Effector memory CD4-positive, alpha-beta T cell (primary cell): Measurements from ENCODE around the gene ZNF415.
"Not testable (repeated sequence)": the region's sequence is repeated elsewhere in the genome, so short reads cannot be mapped to it uniquely, and the experiment has no call there.

ENCODE experiments used
- DNase-seq, 3 donors: peaks; one replicate each; pipeline ENCODE4 v3.0.0-alpha.2; 2020
- H3K27ac ChIP-seq: 2 replicates; pipeline ENCODE4 v1.7.0; 2013; ENCODE audit warnings: mild to moderate bottlenecking, low read length, moderate library complexity; ENCODE audit not compliant: insufficient read depth, poor library complexity, severe bottlenecking
- H3K27me3 ChIP-seq: replicated peaks from 2 replicates; pipeline ENCODE4 v1.7.0; 2013; ENCODE audit warnings: mild to moderate bottlenecking, low read length; ENCODE audit not compliant: insufficient read depth, control insufficient read depth, poor library complexity, severe bottlenecking
- H3K36me3 ChIP-seq: 2 replicates; pipeline ENCODE4 v1.7.0; 2013; ENCODE audit warnings: mild to moderate bottlenecking, low read length, moderate library complexity; ENCODE audit not compliant: control insufficient read depth, insufficient read depth
- H3K4me1 ChIP-seq: 2 replicates; pipeline ENCODE4 v1.7.0; 2013; ENCODE audit warnings: low read length, mild to moderate bottlenecking; ENCODE audit not compliant: control insufficient read depth, insufficient read depth, poor library complexity, severe bottlenecking
- H3K4me3 ChIP-seq: 2 replicates; pipeline ENCODE4 v1.7.0; 2013; ENCODE audit warnings: low read length, low read depth, mild to moderate bottlenecking; ENCODE audit not compliant: insufficient read depth, poor library complexity, severe bottlenecking
- H3K9me3 ChIP-seq: 2 replicates; pipeline ENCODE4 v1.7.0; 2013; ENCODE audit warnings: mild to moderate bottlenecking, low read length, moderate library complexity; ENCODE audit not compliant: control insufficient read depth

ZNF415 gene

GRCh38 chr19:53103234-53104203 lies 29.2 kb downstream of the ZNF415 start, which contains the start of gene ZNF160:
Gene ZNF160 (minus strand): TSS chr19:53103422. CDS start chr19:53086276, 17,146 bp downstream.
- no peaks in the 10 kb centered on the region for H3K36me3 ChIP-seq
- peak within 1 kb of the TSS; percentile 80 for H3K27ac ChIP-seq
- peaks cover 18% of the 10 kb centered on the region for H3K4me1 ChIP-seq
- no peaks in the 10 kb centered on the region for H3K9me3 ChIP-seq
- peak within 1 kb of the TSS; percentile 85 for H3K4me3 ChIP-seq
- DNase-seq: peak; percentile 97 to 98 (median 98)
- H3K27me3 ChIP-seq: no peaks in the 10 kb centered on the region

DNA sequence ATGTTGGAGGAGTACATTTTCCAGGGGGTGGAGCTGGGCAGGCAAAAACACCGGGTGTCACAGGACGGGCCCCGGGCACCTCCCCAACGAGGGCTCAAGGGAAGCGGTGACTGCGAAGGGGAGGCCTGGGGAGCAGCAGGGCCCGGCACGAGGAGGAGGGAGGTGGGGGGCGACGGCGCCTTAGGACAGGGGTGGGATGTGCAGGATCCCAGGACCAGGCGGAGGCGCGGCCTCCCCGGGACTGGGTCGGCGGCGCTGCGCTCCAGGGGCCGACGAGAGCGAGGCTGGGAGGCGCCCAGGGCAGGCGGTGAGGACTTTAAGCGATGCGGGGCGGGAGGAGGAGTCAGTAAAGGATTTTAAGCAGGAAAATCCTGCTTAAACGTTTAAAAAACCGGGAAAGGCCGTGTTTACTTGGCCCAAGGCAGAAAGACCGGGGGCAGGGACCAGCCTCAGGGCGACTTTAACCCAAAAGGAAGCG lies 29.9 kb downstream of the ZNF415 start:
- peak overlapping the region; percentile 85 for H3K4me3 ChIP-seq
- peak in 2 of 3 donors; percentile 4 to 15 for DNase-seq
- peaks cover 18% of the 10 kb centered on the region for H3K4me1 ChIP-seq
- H3K27me3 ChIP-seq: no peaks in the 10 kb centered on the region
- H3K9me3 ChIP-seq: no peaks in the 10 kb centered on the region
- H3K36me3 ChIP-seq: peaks cover 5% of the 10 kb centered on the region
- peak overlapping the region; percentile 80 for H3K27ac ChIP-seq

DNA sequence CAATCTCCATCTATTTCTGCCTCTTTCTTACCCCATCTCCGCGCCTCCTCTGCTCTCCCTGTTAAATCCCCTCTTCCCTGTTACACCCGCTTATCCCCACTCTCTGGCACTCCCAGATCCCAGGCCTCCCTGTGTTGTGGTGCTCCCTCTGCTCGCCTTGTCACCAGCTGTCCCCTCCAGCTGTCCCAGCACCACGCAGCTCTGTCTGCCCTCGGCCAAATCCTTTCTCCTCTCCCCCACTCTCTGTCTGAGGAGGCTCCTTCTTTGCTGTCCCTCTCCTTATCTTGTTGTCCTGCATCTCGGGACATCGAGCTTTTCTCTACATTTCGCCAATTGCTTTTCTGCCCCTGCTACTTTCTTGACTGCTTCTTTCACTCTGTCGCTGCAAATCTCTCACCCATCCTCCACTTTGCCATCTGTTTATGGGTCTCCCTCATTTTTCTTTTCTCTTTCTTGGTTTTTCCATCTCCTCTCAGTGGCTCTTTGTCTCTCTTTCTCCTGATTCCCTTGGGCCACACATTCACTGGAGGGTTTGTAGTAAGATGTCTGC lies 30.4 kb downstream of the ZNF415 start:
- H3K9me3 ChIP-seq: no peaks in the 10 kb centered on the region
- DNase-seq: no peak
- H3K27ac ChIP-seq: peak overlapping the region; percentile 80
- H3K36me3 ChIP-seq: peaks cover 9% of the 10 kb centered on the region
- H3K4me3 ChIP-seq: peak overlapping the region; percentile 85
- no peaks in the 10 kb centered on the region for H3K27me3 ChIP-seq
- peaks cover 18% of the 10 kb centered on the region for H3K4me1 ChIP-seq

DNA sequence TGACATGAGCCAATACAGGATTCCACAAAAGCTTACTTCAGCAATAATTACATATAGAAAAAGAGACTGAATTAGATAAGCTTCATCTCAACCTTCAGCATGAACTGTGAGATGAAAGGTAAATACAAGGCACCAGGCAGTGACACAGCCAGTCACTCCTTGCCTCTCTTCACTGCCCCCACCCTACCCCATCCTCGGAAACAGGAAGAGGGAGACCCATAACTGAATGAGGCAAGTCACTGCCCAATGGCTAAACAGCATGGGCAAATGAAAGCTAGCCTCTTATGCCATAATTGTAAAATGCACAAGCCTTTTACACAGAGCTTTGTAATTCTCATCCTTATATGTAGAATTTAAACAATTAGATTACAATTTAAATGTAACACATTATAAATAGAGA lies 31.2 kb downstream of the ZNF415 start:
- H3K4me1 ChIP-seq: peaks cover 18% of the 10 kb centered on the region
- no peak overlapping the region for H3K27ac ChIP-seq
- H3K4me3 ChIP-seq: no peak overlapping the region
- H3K36me3 ChIP-seq: peaks cover 9% of the 10 kb centered on the region
- no peaks in the 10 kb centered on the region for H3K27me3 ChIP-seq
- H3K9me3 ChIP-seq: no peaks in the 10 kb centered on the region
- no peak for DNase-seq

GRCh38 chr19:53098570-53098969 lies 34.1 kb downstream of the ZNF415 start:
- not testable (repeated sequence) for H3K27ac ChIP-seq, DNase-seq, H3K9me3 ChIP-seq, H3K27me3 ChIP-seq, H3K4me3 ChIP-seq, H3K36me3 ChIP-seq
- peaks cover 14% of the 10 kb centered on the region for H3K4me1 ChIP-seq

- not testable (repeated sequence) for H3K4me1 ChIP-seq, H3K9me3 ChIP-seq, H3K27ac ChIP-seq, H3K27me3 ChIP-seq, H3K4me3 ChIP-seq, H3K36me3 ChIP-seq, DNase-seq
These were observed 35.6 kb downstream of the ZNF415 start for GRCh38 chr19:53096982-53097690.

GRCh38 chr19:53096579-53096978 lies 36.1 kb downstream of the ZNF415 start:
- DNase-seq, H3K4me1 ChIP-seq: not testable (repeated sequence)
- peaks cover 11% of the 10 kb centered on the region for H3K36me3 ChIP-seq

GRCh38 chr19:53094754-53095575 lies 37.7 kb downstream of the ZNF415 start:
- DNase-seq: no peak
- Histone ChIP-seq H3K4me1 (no peaks in the 10 kb centered on the region), H3K9me3 (no peaks in the 10 kb centered on the region), H3K27ac (no peak overlapping the region), H3K36me3 (peaks cover 25% of the 10 kb centered on the region), H3K27me3 (no peaks in the 10 kb centered on the region), H3K4me3 (no peak overlapping the region)

More at GRCh38 chr19:53096579-53096978, 36.1 kb downstream of the ZNF415 start:
- H3K27me3 ChIP-seq, H3K27ac ChIP-seq, H3K9me3 ChIP-seq, H3K4me3 ChIP-seq: not testable (repeated sequence)

DNA sequence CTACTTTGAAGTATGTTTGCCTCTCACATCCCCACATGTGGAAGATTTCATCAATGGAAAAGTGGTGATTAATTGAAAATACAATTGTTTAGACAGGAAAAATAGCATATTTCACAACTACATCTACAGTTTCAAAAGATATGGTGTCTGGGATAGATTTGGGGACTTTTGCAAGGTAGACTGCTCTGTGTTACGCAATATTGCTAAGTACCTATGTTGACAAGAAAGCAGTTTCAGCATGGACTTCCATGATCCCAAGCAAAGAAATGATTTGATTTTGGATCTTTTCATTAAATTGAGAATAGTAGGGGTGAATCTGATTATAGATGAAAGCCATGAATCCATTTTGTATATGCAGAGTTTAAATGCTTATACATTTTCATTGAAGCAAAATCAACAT lies 40.0 kb downstream of the ZNF415 start:
- Histone ChIP-seq H3K27ac (no peak overlapping the region), H3K4me3 (no peak overlapping the region), H3K27me3 (no peaks in the 10 kb centered on the region), H3K9me3 (no peaks in the 10 kb centered on the region), H3K36me3 (peaks cover 37% of the 10 kb centered on the region), H3K4me1 (no peaks in the 10 kb centered on the region)
- DNase-seq: no peak
